Keratinocyte (primary cell): ENCODE data around the gene GINS2.

Experiments used
- CTCF ChIP-seq, 3 experiments: IDR thresholded peaks in 1 of 3; conservative IDR thresholded peaks in 1 of 3; optimal IDR thresholded peaks in 1 of 3; 2 replicates in 2 of 3; 3 replicates in 1 of 3; pipeline versions ENCODE3 to v1.5.1; 2011; ENCODE audit warnings: low read length in 3 of 3, mild to moderate bottlenecking in 3 of 3, moderate library complexity in 2 of 3, control low read depth in 1 of 3, inconsistent platforms in 1 of 3; ENCODE audit not compliant: insufficient read depth in 2 of 3; ENCODE audit errors: extremely low read depth in 1 of 3
- EZH2 ChIP-seq: IDR thresholded peaks from one replicate; pipeline ENCODE4 v1.6.1; 2012; ENCODE audit warnings: inconsistent platforms, mild to moderate bottlenecking, low read length, moderate library complexity

- TF ChIP-seq CTCF (optimal IDR thresholded peaks at IDR 0.05 in 1 of 3, IDR thresholded peaks at IDR 0.05 in 1 of 3, conservative IDR thresholded peaks at IDR 0.05 in 1 of 3; ENCODE audit: extremely low read depth in 1 of 3, insufficient read depth in 2 of 3, low read length in 3 of 3) (no peak), EZH2 (no peak)
Observed at GRCh38 chr16:85720302-85720637, 31.5 kb upstream of the GINS2 start.
